Calu3 (cell line): Measurements from ENCODE around the gene MLIP. TPM values are rescaled to one million over a fixed set of nuclear protein-coding genes. Genes with fewer than 3 reads are reported as not detected.
"Not testable (repeated sequence)": the region's sequence is repeated elsewhere in the genome, so short reads cannot be mapped to it uniquely, and the experiment has no call there.

Experiments
- BruUV-seq: library from RNA; stranded (reverse); fragments of 400-500 nt; replicated peaks from 2 replicates; lab custom pipeline; 2021; lab: Mats Ljungman, UMichigan
- CTCF ChIA-PET: fragments of 300-600 bp; sonication (Branson Sonifier 250); formaldehyde crosslinking; loops from one replicate; lab custom pipeline; 2022; ENCODE audit warnings: antibody characterized with exemption; lab: Charles Lee
- DNase-seq: peaks from one replicate; pipeline ENCODE4 v3.0.0; 2022
- H3K27ac Mint-ChIP-seq: one replicate; pipeline ENCODE4 v1.8.0; 2022; ENCODE audit warnings: mixed read lengths; ENCODE audit not compliant: unreplicated experiment
- H3K27me3 Mint-ChIP-seq: one replicate; pipeline ENCODE4 v1.8.0; 2022; ENCODE audit warnings: mixed read lengths; ENCODE audit not compliant: unreplicated experiment
- H3K36me3 Mint-ChIP-seq: one replicate; pipeline ENCODE4 v1.8.0; 2022; ENCODE audit warnings: mild to moderate bottlenecking, moderate library complexity, mixed read lengths; ENCODE audit not compliant: insufficient read depth, unreplicated experiment
- H3K4me1 Mint-ChIP-seq: one replicate; pipeline ENCODE4 v1.8.0; 2022; ENCODE audit warnings: mild to moderate bottlenecking, low read depth, mixed read lengths; ENCODE audit not compliant: unreplicated experiment
- H3K4me3 Mint-ChIP-seq: one replicate; pipeline ENCODE4 v1.8.0; 2022; ENCODE audit warnings: mild to moderate bottlenecking, low read depth, moderate library complexity, mixed read lengths; ENCODE audit not compliant: unreplicated experiment
- H3K9me3 Mint-ChIP-seq: one replicate; pipeline ENCODE4 v1.8.0; 2022; ENCODE audit warnings: low read depth, mixed read lengths; ENCODE audit not compliant: unreplicated experiment
- CTCF ChIP-seq: fragments of 200-600 bp; IDR thresholded peaks from one replicate; pipeline ENCODE4 v1.8.0; 2022; ENCODE audit warnings: antibody characterized with exemption; ENCODE audit not compliant: unreplicated experiment
- intact Hi-C: fragments of 100-400 bp; cut with micrococcal nuclease; formaldehyde crosslinking; loops from one replicate; pipeline ENCODE4 v1.10.0; 2022; ENCODE audit not compliant: unreplicated experiment
- total RNA-seq: library from RNA; stranded (reverse); gene quantifications from 2 replicates; pipeline ENCODE4 v1.2.3, GENCODE V29; 2022

Gene MLIP
- total RNA-seq, 1 experiment from 2014 or later: 1.4 TPM

DNA sequence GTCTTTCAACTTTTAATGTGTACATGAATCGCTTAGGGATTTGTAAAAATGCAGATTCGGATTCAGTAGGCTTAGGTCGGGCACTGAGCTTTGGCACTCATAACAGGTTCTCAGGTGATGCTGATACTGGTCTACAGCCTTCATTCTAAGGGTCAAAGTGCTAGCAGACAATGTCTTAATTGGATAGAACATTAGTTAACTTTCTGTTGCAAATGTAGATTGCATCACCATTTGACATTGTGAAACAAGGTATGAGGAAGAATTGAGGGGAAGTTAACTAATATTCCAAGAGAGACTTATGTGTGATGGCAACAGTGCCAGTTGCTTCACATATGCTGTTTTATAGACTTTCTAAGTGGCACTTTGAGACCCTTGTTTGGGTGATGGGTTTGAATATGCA lies 86.9 kb downstream of the MLIP start:
- DNase-seq: no peak

DNA sequence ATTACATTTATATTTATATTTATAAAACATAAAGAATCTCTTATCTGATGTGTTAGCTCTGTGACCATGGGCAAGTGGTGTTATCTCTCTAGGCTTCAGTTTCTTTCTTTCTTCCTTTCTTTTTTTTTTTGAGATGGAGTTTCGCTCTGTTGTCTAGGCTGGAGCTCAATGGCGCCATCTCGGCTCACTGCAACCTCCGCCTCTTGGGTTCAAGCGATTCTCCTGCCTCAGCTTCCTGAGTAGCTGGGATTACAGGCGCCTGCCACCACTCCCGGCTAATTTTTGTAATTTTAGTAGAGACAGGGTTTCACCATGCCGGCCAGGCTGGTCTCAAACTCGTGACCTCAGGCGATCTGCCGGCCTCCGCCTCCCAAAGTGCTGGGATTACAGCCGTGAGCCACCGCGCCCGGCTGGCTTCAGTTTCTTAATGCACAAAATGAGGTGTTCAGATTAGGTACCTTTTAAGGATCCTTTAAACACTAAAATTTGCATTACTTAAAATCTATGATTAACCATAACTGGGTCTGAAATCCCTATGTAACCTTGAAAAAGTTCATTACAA lies 92.3 kb downstream of the MLIP start:
- H3K4me1 Mint-ChIP-seq, H3K9me3 Mint-ChIP-seq, DNase-seq, intact Hi-C loops, H3K36me3 Mint-ChIP-seq, CTCF ChIA-PET, H3K27me3 Mint-ChIP-seq, BruUV-seq, H3K27ac Mint-ChIP-seq, H3K4me3 Mint-ChIP-seq: not testable (repeated sequence)

More for the DNA sequence above, 86.9 kb downstream of the MLIP start:
- BruUV-seq: no TSS peak
- intact Hi-C loops: no loop called here
- no peak overlapping the region for H3K27ac Mint-ChIP-seq
- no peaks in the 10 kb centered on the region for H3K4me1 Mint-ChIP-seq
- no peak overlapping the region for H3K4me3 Mint-ChIP-seq
- CTCF ChIA-PET: no interaction called here
- H3K36me3 Mint-ChIP-seq: no peaks in the 10 kb centered on the region
- no peak for TF ChIP-seq CTCF
- no peaks in the 10 kb centered on the region for H3K27me3 Mint-ChIP-seq
- peaks cover 2% of the 10 kb centered on the region for H3K9me3 Mint-ChIP-seq

DNA sequence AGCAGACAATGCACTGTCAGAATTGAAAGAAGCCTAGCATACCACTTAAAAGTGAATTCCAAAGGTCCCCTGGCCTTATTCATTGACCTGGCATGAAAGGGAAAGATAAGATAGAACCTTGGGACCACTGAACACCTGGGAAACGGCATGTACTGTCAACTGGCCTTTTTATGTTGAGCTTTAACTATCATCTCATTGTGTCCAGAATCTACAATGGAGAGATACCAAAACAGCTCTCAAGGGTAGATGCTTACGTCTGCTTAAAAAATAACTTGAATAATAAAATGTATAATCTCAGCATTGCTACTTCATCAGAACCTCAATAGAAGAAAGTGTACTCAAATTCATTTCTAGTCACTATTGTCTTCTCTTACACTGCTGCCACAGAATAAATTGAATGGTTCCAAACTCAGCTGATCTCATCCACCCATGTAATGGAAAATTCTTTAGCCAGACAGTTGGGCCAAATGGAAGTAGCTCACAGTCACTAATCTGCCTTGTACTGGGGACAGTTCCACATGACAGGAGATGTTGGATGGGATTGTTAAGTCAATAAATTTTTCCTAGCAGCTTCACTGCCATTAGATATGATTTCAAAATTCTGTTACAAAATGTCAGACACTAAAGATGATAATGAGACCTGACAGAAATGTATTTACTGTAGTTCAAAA lies 93.8 kb downstream of the MLIP start:
- intact Hi-C loops: no loop called here
- Mint-ChIP-seq H3K4me3 (no peak overlapping the region), H3K9me3 (no peaks in the 10 kb centered on the region), H3K4me1 (no peaks in the 10 kb centered on the region), H3K36me3 (no peaks in the 10 kb centered on the region), H3K27me3 (no peaks in the 10 kb centered on the region), H3K27ac (no peak overlapping the region)
- CTCF ChIA-PET: no interaction called here
- TF ChIP-seq CTCF: no peak
- no TSS peak for BruUV-seq
- no peak for DNase-seq

DNA sequence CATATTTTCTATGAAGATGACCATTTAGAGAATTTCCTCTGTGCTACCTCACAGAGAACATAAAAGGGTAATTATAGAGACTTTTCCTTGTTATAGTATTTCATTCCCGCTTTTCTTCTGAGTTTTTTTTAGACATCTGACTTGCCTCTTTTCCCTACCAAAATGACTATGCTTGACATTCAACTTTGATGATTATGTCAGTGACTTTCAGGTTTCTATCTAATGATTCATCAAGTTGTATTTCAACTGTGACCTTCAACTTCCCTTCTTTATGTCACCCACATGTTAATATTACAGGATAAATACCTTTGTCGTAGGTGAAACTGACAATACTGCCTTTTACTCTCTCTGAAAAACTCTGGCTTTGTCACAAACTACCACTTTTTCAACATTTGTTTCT lies 95.3 kb downstream of the MLIP start:
- no TSS peak for BruUV-seq
- Mint-ChIP-seq H3K4me1 (no peaks in the 10 kb centered on the region), H3K36me3 (no peaks in the 10 kb centered on the region), H3K27me3 (no peaks in the 10 kb centered on the region), H3K27ac (no peak overlapping the region), H3K4me3 (no peak overlapping the region), H3K9me3 (no peaks in the 10 kb centered on the region)
- TF ChIP-seq CTCF: no peak
- no peak for DNase-seq
- intact Hi-C loops: no loop called here
- CTCF ChIA-PET: no interaction called here

- H3K4me3 Mint-ChIP-seq, H3K27ac Mint-ChIP-seq, DNase-seq, CTCF ChIA-PET, H3K9me3 Mint-ChIP-seq, BruUV-seq, H3K36me3 Mint-ChIP-seq, H3K4me1 Mint-ChIP-seq, H3K27me3 Mint-ChIP-seq, intact Hi-C loops: not testable (repeated sequence)
These were observed 98.7 kb downstream of the MLIP start for GRCh38 chr6:54209983-54210382.
